Breast epithelium (tissue), 4 donors: ENCODE data around the gene PRPH. TPM values are rescaled to one million over a fixed set of nuclear protein-coding genes. Genes with fewer than 3 reads are reported as not detected.

Source experiments
- DNase-seq, 2 donors: peaks; one replicate each; pipeline ENCODE4 v3.0.0-alpha.2; 2019; ENCODE audit warnings: low spot score in 2 of 2
- H3K27ac ChIP-seq, 2 donors: fragments of 200-600 bp; sonication (generic) in 1 of 2; one replicate each; pipeline ENCODE4 v1.5.1; 2016 to 2019; ENCODE audit warnings: mild to moderate bottlenecking in 1 of 2
- H3K27me3 ChIP-seq, 2 donors: fragments of 200-600 bp; sonication (generic) in 1 of 2; one replicate each; pipeline versions ENCODE4 v1.5.1 to v1.6.0; 2017 to 2019; ENCODE audit warnings: control low read depth in 1 of 2, mild to moderate bottlenecking in 1 of 2
- H3K36me3 ChIP-seq: fragments of 200-600 bp; one replicate; pipeline ENCODE4 v1.5.1; 2019
- H3K4me1 ChIP-seq, 2 donors: fragments of 200-600 bp; sonication (generic); one replicate each; pipeline ENCODE4 v1.5.1; 2016 to 2019; ENCODE audit warnings: control low read depth in 1 of 2
- H3K4me3 ChIP-seq, 3 donors: fragments of 200-600 bp; sonication (generic); 1 replicate in 2 of 3; 2 replicates in 1 of 3; pipeline ENCODE4 v1.5.1; 2016 to 2019; ENCODE audit warnings: mild to moderate bottlenecking in 3 of 3, moderate library complexity in 2 of 3
- H3K9me3 ChIP-seq, 2 donors: fragments of 200-600 bp; sonication (generic) in 1 of 2; one replicate each; pipeline ENCODE4 v1.5.1; 2016 to 2019; ENCODE audit warnings: control low read depth in 1 of 2
- CTCF ChIP-seq, 3 donors: fragments of 450-650 bp; IDR thresholded peaks; one replicate each; pipeline ENCODE4 v1.5.1; 2016 to 2017; ENCODE audit warnings: antibody characterized with exemption in 3 of 3, mild to moderate bottlenecking in 3 of 3, moderate library complexity in 3 of 3
- POLR2A ChIP-seq: fragments of 450-650 bp; IDR thresholded peaks from one replicate; pipeline ENCODE4 v1.6.1; 2016; ENCODE audit warnings: antibody characterized with exemption, mild to moderate bottlenecking, moderate library complexity
- POLR2AphosphoS5 ChIP-seq, 3 donors: sonication (generic); formaldehyde crosslinking; IDR thresholded peaks; one replicate each; pipeline ENCODE4 v1.6.1; 2017; ENCODE audit warnings: antibody characterized with exemption in 3 of 3
- intact Hi-C: fragments of 100-400 bp; cut with DNase I; formaldehyde crosslinking; loops from one replicate; pipeline ENCODE4 v1.15.1; 2023; ENCODE audit warnings: low total_unique reads
- total RNA-seq, 3 donors: library from RNA; depleted of rRNA; stranded (reverse); fragments of >200 nt; gene quantifications; one replicate each; pipeline ENCODE4 v1.1.0, GENCODE V29; 2016

The PRPH gene
- total RNA-seq, 3 donors from 2014 or later, result 0.96 to 2.0 TPM; not detected in 1

GRCh38 chr12:49346659-49347310 lies 51.8 kb downstream of the PRPH start, which contains the start of gene DNAJC22:
Gene DNAJC22, plus strand, starts transcription at chr12:49346888. Its CDS starts 1,985 bp downstream, at chr12:49348873.
- Histone ChIP-seq H3K4me3 (peak within 1 kb of the TSS; percentile 27 to 69 (median 52)), H3K4me1 (peaks cover 23% of the 10 kb centered on the region in 2 donors), H3K27me3 (peaks cover 14 to 37% of the 10 kb centered on the region in 2 donors), H3K9me3 (no peaks in the 10 kb centered on the region), H3K27ac (no peak within 1 kb of the TSS), H3K36me3 (no peaks in the 10 kb centered on the region)
- peak in 1 of 2 donors; percentile 16 for DNase-seq
- intact Hi-C loops, result loop anchor here (10.0 kb wide), 1 partner anchor 168 kb away; no protein-coding TSS in a partner anchor
- no peak for TF ChIP-seq CTCF (IDR thresholded peaks at IDR 0.05)
- TF ChIP-seq POLR2A, result no peak
- TF ChIP-seq POLR2AphosphoS5 (IDR thresholded peaks at IDR 0.05), result no peak

DNA sequence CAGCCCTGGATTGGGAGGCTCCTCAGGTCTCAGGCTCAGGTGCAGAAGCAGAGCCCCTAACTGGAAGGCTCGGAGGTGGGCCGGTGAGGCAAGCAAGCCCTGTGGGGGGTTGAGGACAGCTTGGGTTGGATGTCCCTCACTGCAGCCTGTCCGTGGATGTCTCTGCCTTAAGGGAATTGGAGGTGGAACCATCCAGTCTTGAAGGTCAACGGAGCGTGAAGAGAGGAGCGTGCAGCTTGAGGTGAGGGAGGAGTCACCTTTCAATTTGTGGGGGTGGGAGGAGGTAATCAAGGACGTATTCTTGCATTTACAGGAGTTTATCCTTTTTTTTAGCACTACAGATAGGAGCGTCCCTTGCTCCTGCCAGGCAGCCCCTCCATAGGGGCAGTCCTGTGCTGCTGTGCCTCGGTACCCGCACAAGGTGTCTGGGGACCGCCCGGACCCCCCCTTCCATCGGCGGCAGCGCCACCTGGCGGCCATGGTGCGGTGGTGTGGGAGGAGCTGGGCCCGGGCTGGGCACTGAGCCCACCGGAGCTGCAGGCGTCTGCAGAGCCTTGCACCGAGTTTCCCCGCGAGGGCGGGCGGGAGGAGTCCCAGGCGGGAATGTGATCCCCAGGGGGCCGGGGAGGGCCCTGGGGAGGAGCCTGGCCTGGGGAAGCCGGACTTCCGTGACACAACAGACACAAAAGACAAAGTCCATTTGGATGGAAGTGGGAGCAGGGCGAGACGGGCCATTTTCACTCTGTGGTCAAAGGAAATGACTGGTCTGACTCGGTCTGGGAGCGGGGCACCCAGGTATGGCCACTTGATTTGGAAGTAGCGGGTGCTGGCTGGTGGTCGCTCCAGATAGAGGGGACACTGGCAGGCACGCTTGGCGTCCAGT lies 52.6 kb downstream of the PRPH start:
- Histone ChIP-seq H3K36me3 (no peaks in the 10 kb centered on the region), H3K9me3 (no peaks in the 10 kb centered on the region), H3K4me1 (peaks cover 23% of the 10 kb centered on the region in 2 donors), H3K27me3 (peaks cover 14 to 37% of the 10 kb centered on the region in 2 donors), H3K27ac (no peak overlapping the region), H3K4me3 (peak overlapping the region in 2 of 3 donors; percentile 52 to 69)
- TF ChIP-seq POLR2A, result no peak
- TF ChIP-seq CTCF (IDR thresholded peaks at IDR 0.05), result peak; percentile 80 to 87 (median 83)
- TF ChIP-seq POLR2AphosphoS5 (IDR thresholded peaks at IDR 0.05), result peak in 1 of 3 donors; percentile 14
- intact Hi-C loops, result loop anchor here (10.0 kb wide), 1 partner anchor 167 kb away; no protein-coding TSS in a partner anchor
- DNase-seq, result peak; percentile 67 to 78

Other genes starting within 250 kb of the PRPH start
- gene KMT2D, start 234.4 kb upstream of the PRPH start, total RNA-seq, result 10 to 100 TPM; 35.4 to 51.4 (median 45.9) TPM
- gene RHEBL1, start 225.2 kb upstream of the PRPH start, total RNA-seq, result 1 to 10 TPM in 1 of 3 donors, under 1 TPM in 1, not detected in 1; 0.59 to 1.3 TPM
- 1 to 10 TPM in 2 of 3 donors, under 1 TPM in 1; 0.29 to 1.6 (median 1.4) TPM for gene DHH, start 200.3 kb upstream of the PRPH start, total RNA-seq
- gene LMBR1L, start 184.3 kb upstream of the PRPH start, total RNA-seq, result 10 to 100 TPM; 37.6 to 73.0 (median 58.3) TPM
- gene TUBA1B, start 163.8 kb upstream of the PRPH start, total RNA-seq, result 100 to 1,000 TPM; 329 to 646 (median 567) TPM
- gene TUBA1A, start 106.1 kb upstream of the PRPH start, total RNA-seq, result 100 to 1,000 TPM; 133 to 215 (median 150) TPM
- gene TUBA1C, start 30.1 kb upstream of the PRPH start, total RNA-seq, result 100 to 1,000 TPM in 1 of 3 donors, 10 to 100 TPM in 2; 91.9 to 123 (median 97.3) TPM
- gene TROAP, start 28.1 kb downstream of the PRPH start, total RNA-seq, result 1 to 10 TPM in 1 of 3 donors, under 1 TPM in 2; 0.29 to 1.8 (median 0.66) TPM
- under 1 TPM in 2 of 3 donors, not detected in 1; 0.33 to 0.44 TPM for gene C1QL4, start 42.0 kb downstream of the PRPH start, total RNA-seq
- gene DNAJC22, start 51.7 kb downstream of the PRPH start, total RNA-seq, result 1 to 10 TPM in 2 of 3 donors, not detected in 1; 3.6 to 5.0 TPM
- gene SPATS2, start 72.3 kb downstream of the PRPH start, total RNA-seq, result 10 to 100 TPM; 13.8 to 24.0 (median 22.0) TPM
- 1 to 10 TPM in 1 of 3 donors, under 1 TPM in 1, not detected in 1; 0.66 to 1.3 TPM for gene KCNH3, start 243.9 kb downstream of the PRPH start, total RNA-seq